K562 (cell line): ENCODE data around the gene TMEM89. TPM values are rescaled to one million over a fixed set of nuclear protein-coding genes. Genes with fewer than 3 reads are reported as not detected.

Experiments
- ATAC-seq: fragments of 200-7000 bp; cut with Tn5 transposase; 3 replicates; pipeline ENCODE4 v1.9.1; 2020; ENCODE audit warnings: moderate library complexity
- BruUV-seq: library from RNA; stranded (reverse); fragments of 400-500 nt; replicated peaks from 2 replicates; lab custom pipeline; 2021; lab: Mats Ljungman, UMichigan
- CTCF ChIA-PET: fragments of 300-600 bp; formaldehyde crosslinking; extraction: SDS; loops from one replicate; lab custom pipeline; 2021; ENCODE audit warnings: low intra/inter-chr PET ratio; lab: Yijun Ruan, JAX
- POLR2A ChIA-PET: fragments of 300-600, 350-650 bp; sonication (Branson Sonifier 250); formaldehyde crosslinking; extraction: SDS; loops from one replicate; lab custom pipeline; 2021; ENCODE audit warnings: antibody characterized with exemption, inconsistent platforms; lab: Yijun Ruan, JAX
- DNase-seq, 4 experiments: peaks; one replicate each; pipeline versions ENCODE4 v3.0.0 to v3.0.0-alpha.2; 2011 to 2018; ENCODE audit warnings: low spot score in 3 of 4, mixed read lengths in 3 of 4; ENCODE audit errors: extremely low read depth in 1 of 4
- FAIRE-seq: peaks from 2 replicates; lab custom pipeline; 2011; peaks lifted over from hg19 to GRCh38; lab: Jason Lieb, UNC
- H2AFZ ChIP-seq: 2 replicates; pipeline ENCODE4 v1.6.0; 2011; ENCODE audit warnings: low read depth, low read length, control low read depth, inconsistent platforms
- H3K27ac ChIP-seq: fragments of 200-600 bp; 3 replicates; pipeline ENCODE4 v1.8.0; 2011; ENCODE audit warnings: low read depth, mild to moderate bottlenecking, control low read depth, inconsistent platforms, low read length, moderate library complexity, mixed read lengths; ENCODE audit errors: extremely low read depth
- H3K27me3 ChIP-seq, 2 experiments: fragments of 300-600 bp in 1 of 2; 2 replicates in 1 of 2; 3 replicates in 1 of 2; pipeline versions ENCODE4 v1.6.0 to v1.8.0; 2011; ENCODE audit warnings: inconsistent platforms in 2 of 2, low read length in 2 of 2, mild to moderate bottlenecking in 1 of 2, mixed read lengths in 1 of 2, moderate library complexity in 1 of 2; ENCODE audit not compliant: control insufficient read depth in 2 of 2, insufficient read depth in 2 of 2
- H3K36me3 ChIP-seq: fragments of 300-600 bp; 3 replicates; pipeline ENCODE4 v1.8.0; 2011; ENCODE audit warnings: mild to moderate bottlenecking, low read length, inconsistent platforms; ENCODE audit not compliant: control insufficient read depth, insufficient read depth
- H3K4me1 ChIP-seq, 2 experiments: fragments of 200-600 bp in 1 of 2; replicated peaks in 1 of 2; 2 replicates in 1 of 2; 3 replicates in 1 of 2; pipeline versions ENCODE4 v1.5.1 to v1.8.0; 2011; ENCODE audit warnings: inconsistent platforms in 2 of 2, low read length in 2 of 2, mild to moderate bottlenecking in 1 of 2, mixed read lengths in 1 of 2, moderate library complexity in 1 of 2; ENCODE audit not compliant: control insufficient read depth in 2 of 2, insufficient read depth in 2 of 2
- H3K4me2 ChIP-seq: 2 replicates; pipeline ENCODE4 v1.6.1; 2011; ENCODE audit warnings: low read length, control low read depth, inconsistent platforms, mixed read lengths; ENCODE audit not compliant: insufficient read depth
- H3K4me3 ChIP-seq: fragments of 200-600 bp; sonication (generic), shearing (Covaris generic); 2 replicates; pipeline ENCODE4 v1.5.1; 2016; ENCODE audit warnings: control low read depth, inconsistent platforms
- H3K79me2 ChIP-seq: fragments of 200-600 bp; 3 replicates; pipeline ENCODE4 v1.8.0; 2011; ENCODE audit warnings: low read length, inconsistent platforms; ENCODE audit not compliant: control insufficient read depth, insufficient read depth
- H3K9ac ChIP-seq, 2 experiments: 2 replicates each; pipeline versions ENCODE4 v1.6.0 to v1.6.1; 2011; ENCODE audit warnings: low read depth in 2 of 2, low read length in 2 of 2, control low read depth in 1 of 2, inconsistent platforms in 1 of 2, mild to moderate bottlenecking in 1 of 2, mixed read lengths in 1 of 2; ENCODE audit not compliant: insufficient read depth in 1 of 2
- H3K9me1 ChIP-seq: one replicate; pipeline ENCODE4 v1.6.0; 2011; ENCODE audit warnings: inconsistent platforms, mild to moderate bottlenecking, low read length, moderate library complexity; ENCODE audit not compliant: control insufficient read depth, insufficient read depth
- H3K9me3 ChIP-seq: replicated peaks from 2 replicates; pipeline ENCODE4 v1.5.1; 2011; ENCODE audit warnings: low read depth, low read length, inconsistent platforms; ENCODE audit not compliant: control insufficient read depth, insufficient read depth
- H4K20me1 ChIP-seq: replicated peaks from 2 replicates; pipeline ENCODE4 v1.6.1; 2011; ENCODE audit warnings: low read length, inconsistent platforms, mixed read lengths; ENCODE audit not compliant: control insufficient read depth, insufficient read depth
- CEBPB ChIP-seq: fragments of 450-650 bp; IDR thresholded peaks from 2 replicates; pipeline ENCODE4 v1.6.1; 2016; ENCODE audit warnings: missing genetic modification characterization, missing compliant biosample characterization
- CREM ChIP-seq: IDR thresholded peaks from 2 replicates; pipeline ENCODE4 v1.6.1; 2014; ENCODE audit warnings: antibody characterized with exemption, low read depth
- ESRRA ChIP-seq: fragments of 450-650 bp; IDR thresholded peaks from 2 replicates; pipeline ENCODE4 v1.6.1; 2014; ENCODE audit warnings: low read depth, mild to moderate bottlenecking, moderate library complexity, borderline replicate concordance
- NFIC ChIP-seq: fragments of 450-650 bp; IDR thresholded peaks from 2 replicates; pipeline ENCODE4 v1.6.1; 2017; ENCODE audit warnings: mild to moderate bottlenecking, inconsistent platforms
- PTTG1 ChIP-seq: fragments of 450-650 bp; IDR thresholded peaks from 2 replicates; pipeline ENCODE4 v1.6.1; 2016; ENCODE audit warnings: low read depth, mild to moderate bottlenecking, missing genetic modification characterization, missing compliant biosample characterization
- WGBS: fragments of 100-300 bp; shearing (Covaris generic); methylation state at CpG from one replicate; pipeline ENCODE4 v1.1.6; 2016; ENCODE audit warnings: low coverage, mixed read lengths; ENCODE audit not compliant: insufficient coverage; ENCODE audit errors: missing lambda C conversion rate; 5-methylcytosine and 5-hydroxymethylcytosine counted together
- in situ Hi-C: fragments of 300-500 bp; cut with MboI; formaldehyde crosslinking; loops from 4 replicates; pipeline ENCODE4 v1.15.0; 2018; ENCODE audit warnings: inconsistent platforms, mixed read lengths
- intact Hi-C: fragments of 100-400 bp; cut with micrococcal nuclease; formaldehyde crosslinking; loops from 2 replicates; pipeline ENCODE4 v1.14.2; 2022
- polyA plus RNA-seq, 8 experiments: library from polyadenylated mRNA; depleted of rRNA in 4 of 8; stranded (reverse) in 5 of 8; unstranded in 3 of 8; fragments of >200 nt; fragmentation: Nextera tagmentation in 2 of 8; fragmentation: Illumina TruSeq in 1 of 8; extraction: Ambion mirVana in 2 of 8; extraction: Trizol in 1 of 8; gene quantifications; 2 replicates each; pipeline versions ENCODE4 v1.2.1 to v1.2.3, GENCODE V29; 2011 to 2014; ENCODE audit warnings: inconsistent platforms in 1 of 8, missing spikeins in 1 of 8
- total RNA-seq, 7 experiments: library from RNA; depleted of rRNA in 6 of 7; stranded (reverse); fragments of >200 nt in 6 of 7; fragmentation: Illumina TruSeq in 2 of 7; extraction: Trizol in 2 of 7; gene quantifications; 2 replicates each; pipeline versions ENCODE4 v1.2.1 to v1.2.3, GENCODE V29; 2011 to 2021; ENCODE audit warnings: low replicate concordance in 1 of 7
- TF ChIP-seq, protein P1 (sequence below): fragments of 250-450 bp; sonication (Bioruptor Pico); IDR thresholded peaks from 2 replicates; pipeline ENCODE4 v1.4.0; 2020; ENCODE audit warnings: mild to moderate bottlenecking, moderate library complexity, borderline replicate concordance
- TF ChIP-seq, protein P2 (sequence below): fragments of 250-450 bp; sonication (Bioruptor Pico); IDR thresholded peaks from 2 replicates; pipeline ENCODE4 v1.4.0; 2020; ENCODE audit warnings: mild to moderate bottlenecking

TMEM89 gene
- total and polyA plus RNA-seq, 9 of the 15 experiments (the other 6 are each of a cell fraction or from before 2014, with no cell fraction given) = not detected

DNA sequence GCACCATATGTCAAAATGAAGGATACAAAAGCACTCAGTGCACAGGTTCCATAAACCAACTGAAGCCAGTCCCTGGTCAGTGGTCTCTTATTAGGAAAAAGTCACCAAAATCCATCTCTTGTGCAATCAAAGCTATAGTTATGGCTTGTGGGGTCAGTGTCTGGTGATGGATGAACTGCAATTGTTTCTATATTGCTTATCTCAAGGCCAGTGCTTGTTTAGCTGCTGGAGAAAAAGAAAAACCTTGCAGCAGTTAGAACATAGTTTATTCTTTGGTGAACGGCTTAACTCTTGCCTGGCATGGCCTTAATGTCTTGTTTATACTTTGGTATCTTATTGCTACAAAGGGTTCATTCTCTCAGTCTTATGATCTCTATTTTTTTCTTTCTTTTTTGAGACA, 9.3 kb downstream of the TMEM89 start:
- ATAC-seq (no peak), FAIRE-seq (no peak)
- in situ Hi-C loops = no loop called here
- POLR2A ChIA-PET = no interaction called here
- H3K36me3 ChIP-seq = peaks cover 13% of the 10 kb centered on the region; the same call in 2 of the 3 replicates
- no peak overlapping the region for H3K4me2 ChIP-seq
- H2AFZ ChIP-seq = no peak overlapping the region
- no peaks in the 10 kb centered on the region for H3K9me1 ChIP-seq
- 30% methylated on average over 1 of the region's 1 CpG for WGBS
- peak; percentile 57; the same call in 1 of the 2 replicates for TF ChIP-seq CEBPB
- TF ChIP-seq PTTG1 (tag) = no peak
- TF ChIP-seq, all 486 proteins: peak for 1
- Histone ChIP-seq H3K27me3 (no peaks in the 10 kb centered on the region), H3K4me1 (peaks cover 4 to 13% of the 10 kb centered on the region in 2 experiments; a peak in 2 of 5 replicates), H3K9me3 (peaks cover 2% of the 10 kb centered on the region; the same call in 1 of the 2 replicates), H3K27ac (no peak overlapping the region), H3K9ac (no peak overlapping the region), H3K79me2 (peaks cover 23% of the 10 kb centered on the region), H4K20me1 (no peaks in the 10 kb centered on the region), H3K4me3 (no peak overlapping the region)
- intact Hi-C loops = no loop called here
- DNase-seq = no peak
- no TSS peak for BruUV-seq
- CTCF ChIA-PET = no interaction called here

DNA sequence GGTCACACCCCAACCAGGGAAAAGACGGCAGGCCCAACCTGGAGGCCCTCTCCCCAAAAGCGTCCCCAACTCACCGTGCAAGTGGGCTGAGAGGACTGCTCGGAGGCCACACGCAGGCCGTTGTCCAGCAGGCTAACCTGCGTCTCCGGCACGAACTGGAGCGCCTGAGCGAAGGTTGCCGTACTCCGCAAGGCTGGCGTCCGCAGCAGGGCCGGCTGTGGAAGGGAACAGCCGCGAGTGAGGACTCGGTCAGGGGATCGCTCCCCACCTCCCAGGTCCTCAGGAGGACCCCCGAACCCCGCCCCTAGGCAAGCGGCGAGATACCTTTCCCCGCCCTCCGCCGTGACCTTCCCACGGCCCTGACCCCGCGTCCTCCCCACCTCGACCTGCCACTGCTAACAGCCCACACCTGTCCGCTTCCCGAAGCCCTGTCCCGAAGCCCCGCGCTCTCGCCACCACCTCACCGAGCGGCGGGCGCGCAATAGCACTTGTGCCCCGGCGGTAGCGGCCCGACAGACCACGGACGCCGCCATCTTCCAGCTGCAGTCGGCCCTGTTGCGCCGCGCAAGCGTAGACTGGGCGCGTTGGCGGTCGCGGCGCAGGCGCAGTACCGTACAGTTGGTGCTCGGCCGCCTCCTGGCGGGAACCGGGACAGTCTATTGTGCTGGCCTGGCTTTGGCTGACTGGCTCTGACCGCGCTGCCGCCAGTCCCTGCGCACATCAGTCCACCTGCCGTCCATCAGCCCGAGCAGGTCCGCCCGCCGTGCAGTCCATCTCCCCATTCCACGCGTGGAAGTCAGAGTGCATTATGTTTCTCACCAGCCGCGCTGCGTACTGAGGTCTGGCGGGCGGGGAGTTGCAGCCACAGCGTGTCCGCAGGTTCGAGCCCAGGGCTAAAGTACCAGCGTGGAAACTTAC, 12.2 kb downstream of the TMEM89 start, which contains the start of gene UQCRC1:
TSS of gene UQCRC1 (minus strand) at position 559 of the 918 bp plus-strand sequence. CDS start at position 533, 26 bp downstream.
- DNase-seq = peak; percentile 87 to 93 (median 91)
- H3K36me3 ChIP-seq = peaks cover 37% of the 10 kb centered on the region; the same call in 2 of the 3 replicates
- H3K27ac ChIP-seq = peak within 1 kb of the TSS; percentile 97
- 3% methylated on average over 26 of the region's 86 CpGs for WGBS
- FAIRE-seq = peak; percentile 88
- H3K4me1 ChIP-seq = peaks cover 4 to 13% of the 10 kb centered on the region in 2 experiments; a peak in 2 of 5 replicates
- no peaks in the 10 kb centered on the region for H3K9me1 ChIP-seq
- H3K9me3 ChIP-seq = no peaks in the 10 kb centered on the region
- H3K79me2 ChIP-seq = peaks cover 30% of the 10 kb centered on the region
- CTCF ChIA-PET = no interaction called here
- ATAC-seq = peak; percentile 100
- peak within 1 kb of the TSS; percentile 96 for H3K4me2 ChIP-seq
- no peaks in the 10 kb centered on the region for H3K27me3 ChIP-seq
- in situ Hi-C loops (no loop called here), intact Hi-C loops (no loop called here)
- H2AFZ ChIP-seq = peak within 1 kb of the TSS; percentile 98
- peak within 1 kb of the TSS; percentile 98 for H3K4me3 ChIP-seq
- POLR2A ChIA-PET = interaction anchor here (0.6 kb wide), 1 partner anchor 187 kb away, joined by 4 read pairs; no protein-coding TSS in a partner anchor
- no peaks in the 10 kb centered on the region for H4K20me1 ChIP-seq
- BruUV-seq = no TSS peak
- H3K9ac ChIP-seq = peak within 1 kb of the TSS; percentile 96 to 99
- TF ChIP-seq NFIC = peak; percentile 35
- TF ChIP-seq CREM = peak; percentile 49
- TF ChIP-seq ESRRA = peak; percentile 98
- TF ChIP-seq, protein P1, sequence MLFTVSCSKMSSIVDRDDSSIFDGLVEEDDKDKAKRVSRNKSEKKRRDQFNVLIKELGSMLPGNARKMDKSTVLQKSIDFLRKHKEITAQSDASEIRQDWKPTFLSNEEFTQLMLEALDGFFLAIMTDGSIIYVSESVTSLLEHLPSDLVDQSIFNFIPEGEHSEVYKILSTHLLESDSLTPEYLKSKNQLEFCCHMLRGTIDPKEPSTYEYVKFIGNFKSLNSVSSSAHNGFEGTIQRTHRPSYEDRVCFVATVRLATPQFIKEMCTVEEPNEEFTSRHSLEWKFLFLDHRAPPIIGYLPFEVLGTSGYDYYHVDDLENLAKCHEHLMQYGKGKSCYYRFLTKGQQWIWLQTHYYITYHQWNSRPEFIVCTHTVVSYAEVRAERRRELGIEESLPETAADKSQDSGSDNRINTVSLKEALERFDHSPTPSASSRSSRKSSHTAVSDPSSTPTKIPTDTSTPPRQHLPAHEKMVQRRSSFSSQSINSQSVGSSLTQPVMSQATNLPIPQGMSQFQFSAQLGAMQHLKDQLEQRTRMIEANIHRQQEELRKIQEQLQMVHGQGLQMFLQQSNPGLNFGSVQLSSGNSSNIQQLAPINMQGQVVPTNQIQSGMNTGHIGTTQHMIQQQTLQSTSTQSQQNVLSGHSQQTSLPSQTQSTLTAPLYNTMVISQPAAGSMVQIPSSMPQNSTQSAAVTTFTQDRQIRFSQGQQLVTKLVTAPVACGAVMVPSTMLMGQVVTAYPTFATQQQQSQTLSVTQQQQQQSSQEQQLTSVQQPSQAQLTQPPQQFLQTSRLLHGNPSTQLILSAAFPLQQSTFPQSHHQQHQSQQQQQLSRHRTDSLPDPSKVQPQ (CRISPR knock-in tag) = no peak
- TF ChIP-seq, protein P2, sequence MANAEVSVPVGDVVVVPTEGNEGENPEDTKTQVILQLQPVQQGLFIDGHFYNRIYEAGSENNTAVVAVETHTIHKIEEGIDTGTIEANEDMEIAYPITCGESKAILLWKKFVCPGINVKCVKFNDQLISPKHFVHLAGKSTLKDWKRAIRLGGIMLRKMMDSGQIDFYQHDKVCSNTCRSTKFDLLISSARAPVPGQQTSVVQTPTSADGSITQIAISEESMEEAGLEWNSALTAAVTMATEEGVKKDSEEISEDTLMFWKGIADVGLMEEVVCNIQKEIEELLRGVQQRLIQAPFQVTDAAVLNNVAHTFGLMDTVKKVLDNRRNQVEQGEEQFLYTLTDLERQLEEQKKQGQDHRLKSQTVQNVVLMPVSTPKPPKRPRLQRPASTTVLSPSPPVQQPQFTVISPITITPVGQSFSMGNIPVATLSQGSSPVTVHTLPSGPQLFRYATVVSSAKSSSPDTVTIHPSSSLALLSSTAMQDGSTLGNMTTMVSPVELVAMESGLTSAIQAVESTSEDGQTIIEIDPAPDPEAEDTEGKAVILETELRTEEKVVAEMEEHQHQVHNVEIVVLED (CRISPR knock-in tag) = peak; percentile 64
